WI38 (cell line): ENCODE data around the gene ZNF219.

ENCODE experiments used
- H3K4me3 ChIP-seq: 2 replicates; pipeline ENCODE4 v1.5.1; 2011; ENCODE audit warnings: low read depth, mild to moderate bottlenecking, control low read depth, low read length
- TF ChIP-seq, protein P1 (sequence below): IDR thresholded peaks from 2 replicates; pipeline ENCODE4 v1.5.1; 2012; ENCODE audit warnings: low read depth, mild to moderate bottlenecking, control low read depth, low read length

Gene ZNF219

DNA sequence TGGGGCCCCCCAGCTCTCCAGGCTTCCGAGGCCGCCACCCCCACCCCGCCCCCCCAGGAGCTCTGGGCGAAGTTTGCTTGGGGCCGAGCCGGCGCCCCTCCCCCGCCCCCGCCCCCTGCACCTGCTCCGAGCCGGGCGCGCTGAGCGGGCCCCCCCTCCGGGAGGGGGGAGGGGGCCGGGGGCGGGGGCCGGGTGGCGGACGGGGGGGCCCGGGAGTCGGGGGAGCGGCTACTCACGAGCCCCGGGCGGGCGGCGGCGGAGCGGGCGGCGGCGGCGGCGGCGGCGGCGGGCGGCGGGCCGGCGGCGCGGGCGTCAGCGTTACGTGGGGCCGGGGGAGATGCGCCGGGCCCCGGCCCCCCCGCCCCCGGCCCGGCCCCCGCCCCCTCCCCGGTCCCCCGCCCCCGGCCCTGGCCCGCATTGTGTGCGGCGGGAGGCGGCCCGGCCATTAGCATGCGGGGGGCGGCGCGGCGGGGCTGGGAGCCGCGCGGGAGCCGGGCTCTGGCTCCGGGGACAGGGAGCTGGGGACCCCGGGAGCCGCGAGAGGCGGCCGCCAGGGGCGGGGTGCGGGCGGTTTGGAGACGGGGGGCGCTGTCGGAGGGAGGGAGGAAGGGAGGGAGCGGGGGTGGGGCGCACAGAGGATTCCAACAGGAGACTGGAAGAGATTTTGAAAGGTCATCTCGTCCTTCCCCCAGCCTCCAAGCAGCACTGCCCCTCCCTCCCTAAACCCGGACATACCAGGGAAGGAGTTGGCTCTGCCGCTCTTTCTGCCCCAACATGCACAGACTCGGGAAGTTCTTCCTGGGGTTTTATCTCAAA is at the start of gene ZNF219:
Gene ZNF219 (minus strand): TSS at position 580 of the 816 bp plus-strand sequence. CDS start 5,064 bp downstream, outside the sequence.
- H3K4me3 ChIP-seq: peak within 1 kb of the TSS; percentile 62
- TF ChIP-seq, protein P1, sequence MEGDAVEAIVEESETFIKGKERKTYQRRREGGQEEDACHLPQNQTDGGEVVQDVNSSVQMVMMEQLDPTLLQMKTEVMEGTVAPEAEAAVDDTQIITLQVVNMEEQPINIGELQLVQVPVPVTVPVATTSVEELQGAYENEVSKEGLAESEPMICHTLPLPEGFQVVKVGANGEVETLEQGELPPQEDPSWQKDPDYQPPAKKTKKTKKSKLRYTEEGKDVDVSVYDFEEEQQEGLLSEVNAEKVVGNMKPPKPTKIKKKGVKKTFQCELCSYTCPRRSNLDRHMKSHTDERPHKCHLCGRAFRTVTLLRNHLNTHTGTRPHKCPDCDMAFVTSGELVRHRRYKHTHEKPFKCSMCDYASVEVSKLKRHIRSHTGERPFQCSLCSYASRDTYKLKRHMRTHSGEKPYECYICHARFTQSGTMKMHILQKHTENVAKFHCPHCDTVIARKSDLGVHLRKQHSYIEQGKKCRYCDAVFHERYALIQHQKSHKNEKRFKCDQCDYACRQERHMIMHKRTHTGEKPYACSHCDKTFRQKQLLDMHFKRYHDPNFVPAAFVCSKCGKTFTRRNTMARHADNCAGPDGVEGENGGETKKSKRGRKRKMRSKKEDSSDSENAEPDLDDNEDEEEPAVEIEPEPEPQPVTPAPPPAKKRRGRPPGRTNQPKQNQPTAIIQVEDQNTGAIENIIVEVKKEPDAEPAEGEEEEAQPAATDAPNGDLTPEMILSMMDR: no peak

DNA sequence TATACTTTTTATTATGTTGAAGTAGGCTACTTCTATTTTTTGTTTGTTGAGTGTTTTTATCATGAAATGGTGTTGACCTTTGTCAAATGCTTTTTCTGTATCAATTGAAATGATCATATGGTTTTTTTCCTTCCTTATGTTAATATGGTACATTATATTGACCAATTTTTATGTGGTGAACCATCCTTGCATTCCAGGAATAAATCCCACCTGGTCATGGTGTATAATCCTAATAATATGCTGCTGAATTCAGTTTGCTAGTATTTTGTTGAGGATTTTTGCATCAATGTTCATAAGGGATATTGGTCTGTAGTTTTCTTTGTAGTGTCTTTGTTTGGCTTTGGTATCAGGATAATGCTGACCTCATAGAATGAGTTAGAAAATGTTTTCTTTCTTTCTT is 47.0 kb upstream of the ZNF219 start:
- no peak overlapping the region for H3K4me3 ChIP-seq
- TF ChIP-seq, protein P1: no peak

DNA sequence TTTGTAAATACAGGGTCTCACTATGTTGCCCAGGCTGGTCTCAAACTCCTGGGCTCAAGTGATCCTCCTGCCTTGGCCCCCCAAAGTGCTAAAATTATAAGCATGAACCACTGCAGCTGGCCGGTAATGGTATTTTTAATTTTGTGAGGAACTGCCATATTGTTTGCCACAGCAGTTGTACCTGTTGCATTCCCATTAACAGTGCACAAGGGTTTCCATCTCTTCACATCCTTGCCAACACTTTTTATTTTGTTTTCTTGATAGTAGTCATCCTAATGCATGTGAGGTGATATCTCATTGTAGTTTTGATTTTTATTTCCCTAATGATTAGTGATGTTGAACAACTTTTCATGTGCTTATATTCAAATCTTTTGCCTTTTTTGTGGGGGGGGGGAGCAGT is 43.9 kb upstream of the ZNF219 start:
- no peak overlapping the region for H3K4me3 ChIP-seq
- TF ChIP-seq, protein P1: no peak

DNA sequence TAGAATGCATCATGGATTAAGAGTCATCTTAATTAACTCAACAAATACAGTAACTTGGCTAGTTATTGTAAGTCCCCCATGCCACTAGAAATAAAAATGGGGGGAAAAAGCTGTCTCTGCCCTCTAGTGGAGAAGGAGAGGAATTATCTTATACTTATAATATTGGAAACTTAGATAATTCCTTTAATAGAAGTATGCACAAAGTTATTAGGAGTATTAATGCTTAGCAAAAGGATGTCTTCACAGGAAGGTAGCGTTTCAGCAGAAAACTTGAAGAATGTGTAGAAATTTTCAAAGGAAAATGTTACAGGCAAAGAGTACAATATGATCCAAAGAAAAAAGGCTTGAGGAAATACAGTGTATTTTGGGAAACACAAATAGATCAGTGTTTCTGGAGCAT is 37.6 kb upstream of the ZNF219 start:
- no peak overlapping the region for H3K4me3 ChIP-seq
- TF ChIP-seq, protein P1: peak; percentile 52; the same call in 1 of the 2 replicates

DNA sequence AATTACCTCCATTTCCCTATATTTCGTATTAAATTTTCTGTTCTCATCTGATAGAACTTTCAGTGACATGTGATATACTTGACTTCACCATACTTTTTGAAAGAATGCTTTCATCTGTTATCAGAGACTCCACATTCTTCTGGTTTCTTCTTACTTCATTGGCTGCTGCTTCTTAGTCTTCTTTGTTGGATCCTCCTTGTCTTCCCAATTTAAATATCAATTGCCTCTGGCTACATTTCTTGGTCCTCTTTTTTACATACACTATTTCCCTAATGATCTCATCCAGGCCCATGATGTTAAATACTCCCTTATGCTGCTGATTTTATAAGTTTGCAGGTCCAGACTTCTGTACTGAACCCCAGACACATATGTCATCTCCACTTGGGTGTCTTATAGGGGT is 35.4 kb upstream of the ZNF219 start:
- no peak overlapping the region for H3K4me3 ChIP-seq
- TF ChIP-seq, protein P1: no peak

DNA sequence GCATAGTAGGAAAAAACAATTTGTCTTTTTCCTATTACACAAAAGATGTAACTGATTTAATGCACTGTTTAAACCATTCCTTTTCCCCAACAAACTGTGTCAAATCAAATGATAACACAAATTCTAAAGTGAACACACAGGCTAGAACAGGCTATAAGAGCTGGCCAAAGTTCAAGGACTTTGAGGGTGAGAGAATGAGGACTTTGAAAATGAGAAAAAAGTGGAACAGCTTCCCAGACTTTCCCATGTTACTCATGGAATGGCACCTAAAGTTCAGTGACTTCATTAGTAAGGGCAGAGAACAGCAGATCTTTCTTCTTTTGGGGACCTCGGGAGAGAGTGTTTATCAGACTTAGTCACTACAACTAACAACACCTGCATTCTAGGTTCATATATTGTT is 25.0 kb upstream of the ZNF219 start:
- H3K4me3 ChIP-seq: no peak overlapping the region
- TF ChIP-seq, protein P1: no peak

DNA sequence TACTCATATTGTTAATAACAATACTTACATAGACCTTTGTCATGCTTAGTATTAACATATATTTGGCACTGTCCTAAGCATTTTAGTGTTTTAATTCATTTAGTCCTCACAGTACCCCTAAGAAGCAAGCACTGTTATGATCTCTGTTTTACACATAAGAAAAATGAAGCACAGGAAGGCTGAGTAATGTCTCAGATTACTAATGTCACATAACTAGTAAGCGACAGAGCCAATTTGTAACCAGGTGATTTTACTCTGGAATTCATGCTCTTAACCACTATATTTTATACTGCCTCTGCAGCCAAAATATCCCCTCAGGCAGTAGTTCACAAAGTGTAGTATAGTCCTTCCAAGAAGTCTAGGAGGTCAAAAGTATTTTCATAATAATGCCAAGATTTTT is 22.7 kb upstream of the ZNF219 start:
- TF ChIP-seq, protein P1: no peak

More for the DNA sequence above, 22.7 kb upstream of the ZNF219 start:
- H3K4me3 ChIP-seq: no peak overlapping the region
